Activated T-cell treated with anti-CD3 and anti-CD28 coated beads, Interleukin-2, amount 50 U/mL, for 1 hour (primary cell): Measurements from ENCODE around the gene SLC35A5.

Source experiments
- DNase-seq: peaks from one replicate; pipeline ENCODE4 v3.0.0-alpha.2; 2020

The SLC35A5 gene

DNA sequence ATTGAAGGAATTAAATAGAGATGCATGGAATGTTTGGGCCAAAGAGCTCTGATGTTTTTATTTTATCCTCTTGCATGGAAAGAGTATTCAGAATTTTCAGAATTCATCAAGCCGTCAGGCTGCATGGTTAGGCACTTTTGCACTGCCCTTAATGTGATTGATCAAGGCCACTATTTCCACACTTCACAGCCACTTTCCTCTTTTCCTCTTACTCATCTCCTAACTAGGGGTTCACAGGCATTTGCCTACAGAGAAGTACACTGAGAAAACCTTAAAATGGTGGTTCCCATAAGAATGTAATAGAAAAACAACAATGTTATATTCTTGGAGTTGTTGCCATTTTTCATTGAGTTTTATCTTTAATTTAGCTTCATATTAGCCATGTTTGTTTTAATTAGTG is 10.9 kb downstream of the SLC35A5 start:
- DNase-seq: no peak

DNA sequence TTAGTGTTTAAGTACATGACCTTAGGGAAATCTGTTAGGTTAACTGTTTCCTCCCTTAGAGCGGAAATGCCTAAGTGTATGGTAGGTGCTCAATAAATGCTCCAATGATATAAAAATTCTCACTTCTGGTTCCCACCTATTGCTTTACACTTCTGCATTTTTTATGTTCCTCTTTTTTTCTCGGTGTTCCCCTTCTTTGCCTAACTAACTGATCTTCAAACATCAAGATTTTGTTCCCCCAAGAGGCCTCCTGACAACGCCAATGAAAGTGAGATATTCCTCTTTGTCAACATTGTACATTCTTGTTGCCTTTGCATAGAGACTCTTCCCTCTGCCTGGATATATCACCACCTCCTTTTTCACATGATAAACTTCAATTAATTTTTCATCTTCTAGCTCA is 17.4 kb downstream of the SLC35A5 start:
- DNase-seq: no peak

DNA sequence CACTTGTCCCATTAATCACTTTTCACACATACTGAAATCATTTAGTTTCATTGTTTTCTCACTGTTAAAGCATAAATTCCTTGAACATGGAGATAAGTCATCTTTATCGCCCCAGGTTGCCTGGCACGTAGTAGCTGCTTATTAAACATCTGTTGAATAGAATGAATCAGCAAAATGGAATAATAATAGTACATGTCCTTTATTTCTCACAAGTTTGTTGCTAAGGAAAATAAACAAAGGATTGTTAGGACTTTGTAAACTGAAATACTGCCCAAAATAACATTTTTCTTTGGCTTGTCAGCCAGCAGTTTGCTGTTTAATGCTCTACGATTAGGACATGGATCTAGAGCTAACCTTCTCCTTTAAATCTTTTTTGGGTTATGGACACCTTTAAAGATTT is 17.9 kb downstream of the SLC35A5 start:
- DNase-seq: no peak

DNA sequence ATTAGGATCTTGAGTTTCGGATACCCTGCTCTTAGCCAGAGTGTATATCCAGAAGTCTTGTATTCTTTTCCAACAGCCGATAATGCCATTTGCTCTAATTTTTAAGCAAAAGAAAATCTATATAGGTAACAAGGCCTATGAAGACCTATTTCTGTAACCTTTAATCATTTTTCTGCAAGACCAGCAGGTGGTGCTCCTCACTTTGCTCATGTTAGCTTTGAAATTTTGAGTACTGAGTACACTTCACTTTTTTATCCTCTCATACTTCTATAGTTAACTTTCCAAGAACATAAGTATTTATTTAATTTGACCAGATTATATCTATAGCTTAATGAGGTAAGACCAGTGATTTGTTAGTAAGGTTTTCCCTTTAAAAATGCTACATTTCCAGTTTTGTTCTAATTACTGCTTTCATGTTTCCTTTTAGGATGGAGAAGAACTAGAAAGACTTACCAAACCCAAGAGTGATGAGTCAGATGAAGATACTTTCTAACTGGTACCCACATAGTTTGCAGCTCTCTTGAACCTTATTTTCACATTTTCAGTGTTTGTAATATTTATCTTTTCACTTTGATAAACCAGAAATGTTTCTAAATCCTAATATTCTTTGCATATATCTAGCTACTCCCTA is 20.5 kb downstream of the SLC35A5 start:
- DNase-seq: no peak

DNA sequence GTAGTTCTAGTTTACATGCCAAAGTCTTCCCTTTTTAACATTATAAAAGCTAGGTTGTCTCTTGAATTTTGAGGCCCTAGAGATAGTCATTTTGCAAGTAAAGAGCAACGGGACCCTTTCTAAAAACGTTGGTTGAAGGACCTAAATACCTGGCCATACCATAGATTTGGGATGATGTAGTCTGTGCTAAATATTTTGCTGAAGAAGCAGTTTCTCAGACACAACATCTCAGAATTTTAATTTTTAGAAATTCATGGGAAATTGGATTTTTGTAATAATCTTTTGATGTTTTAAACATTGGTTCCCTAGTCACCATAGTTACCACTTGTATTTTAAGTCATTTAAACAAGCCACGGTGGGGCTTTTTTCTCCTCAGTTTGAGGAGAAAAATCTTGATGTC is 21.3 kb downstream of the SLC35A5 start:
- DNase-seq: no peak

DNA sequence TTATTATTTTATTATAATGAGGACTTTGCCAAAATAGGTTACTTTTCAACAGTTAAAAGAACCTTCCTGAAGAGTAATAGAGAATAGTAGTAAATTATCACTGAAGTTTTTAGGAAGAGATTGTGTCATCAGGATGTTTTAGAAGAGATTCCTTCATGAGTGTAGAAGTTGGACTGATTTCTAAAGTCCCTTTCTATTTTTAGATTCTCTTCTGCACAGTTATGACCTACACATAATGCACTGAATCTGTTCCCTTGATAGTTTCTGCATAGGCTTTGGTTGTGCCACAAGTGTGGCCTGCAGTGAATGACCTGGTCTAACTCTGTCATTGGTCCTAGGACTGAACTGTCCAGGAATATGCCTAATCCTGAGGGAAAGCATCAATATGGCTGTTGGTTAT is 23.9 kb downstream of the SLC35A5 start:
- no peak for DNase-seq

DNA sequence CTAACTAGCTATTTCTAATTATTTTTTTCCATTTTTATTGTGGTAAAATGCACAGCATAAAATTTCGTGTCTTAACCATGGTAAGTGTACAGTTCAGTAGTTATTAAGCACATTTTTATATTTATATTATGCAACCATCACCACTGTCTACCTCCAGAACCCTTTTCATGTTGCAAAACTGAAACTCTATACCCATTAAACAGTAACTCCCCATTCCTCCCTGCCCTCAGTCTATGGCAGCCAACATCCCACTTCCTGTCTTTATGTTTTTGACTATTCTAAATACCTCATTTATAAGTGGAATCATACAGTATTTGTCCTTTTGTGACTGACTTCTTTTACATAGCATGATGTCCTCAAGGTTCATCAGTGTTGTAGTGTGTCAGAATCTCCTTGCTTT is 25.5 kb downstream of the SLC35A5 start:
- DNase-seq: no peak

DNA sequence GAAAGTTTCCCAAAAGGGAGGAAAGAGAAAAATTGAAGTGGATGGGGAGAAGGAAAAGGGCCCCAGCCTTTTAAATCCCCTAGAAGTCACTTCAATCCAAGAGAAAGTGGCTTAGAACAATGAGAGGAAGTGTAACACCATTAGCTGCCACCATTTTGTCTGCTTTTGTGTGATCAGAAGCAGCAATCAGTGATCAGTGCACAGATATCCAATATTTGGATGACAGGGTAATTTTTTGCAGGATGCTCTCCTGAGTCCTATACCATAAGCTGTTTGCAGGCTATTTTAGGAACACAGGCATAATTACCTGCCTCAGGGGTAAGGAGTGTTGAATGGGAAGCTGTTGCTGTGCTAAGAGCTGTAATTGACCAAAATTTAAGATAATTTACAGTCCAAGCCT is 31.4 kb downstream of the SLC35A5 start:
- DNase-seq: no peak

DNA sequence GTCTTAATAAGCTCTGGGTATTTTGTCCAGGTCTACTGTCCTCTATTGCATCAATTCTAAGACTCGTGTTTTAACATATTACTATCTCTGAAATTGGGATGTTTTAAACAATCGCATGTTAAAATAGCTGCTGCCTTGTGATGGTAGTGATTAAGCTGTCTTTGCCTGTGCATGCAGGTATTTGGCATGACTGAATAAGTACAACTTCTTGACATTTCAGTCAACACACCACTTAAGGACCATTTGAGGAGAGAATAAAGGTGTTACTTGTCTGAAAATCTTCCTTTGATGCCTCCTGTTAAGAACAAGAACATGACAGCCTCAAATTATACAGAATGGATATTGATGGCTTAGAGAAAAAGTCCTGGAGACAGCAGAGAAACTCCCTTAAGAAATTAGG is 33.0 kb downstream of the SLC35A5 start:
- DNase-seq: no peak

DNA sequence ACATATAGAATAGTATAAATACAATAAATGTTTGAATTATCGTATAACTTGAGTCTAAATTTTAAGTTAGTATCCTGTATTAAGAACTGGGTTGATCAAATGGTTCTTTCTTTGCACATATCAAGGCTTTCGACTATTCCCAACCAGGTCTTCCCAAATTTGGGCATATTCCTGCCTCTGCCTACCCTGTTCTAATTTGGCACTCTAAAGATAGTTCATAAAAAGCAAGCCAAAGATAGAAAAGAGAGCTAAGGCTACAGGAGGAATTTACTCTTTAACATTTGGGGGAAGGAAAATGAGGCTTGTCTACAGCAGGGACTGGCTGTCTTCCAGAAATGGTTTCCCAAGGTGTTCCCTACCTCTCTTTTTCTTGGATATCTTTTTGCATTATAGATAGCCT is 36.1 kb downstream of the SLC35A5 start:
- no peak for DNase-seq

DNA sequence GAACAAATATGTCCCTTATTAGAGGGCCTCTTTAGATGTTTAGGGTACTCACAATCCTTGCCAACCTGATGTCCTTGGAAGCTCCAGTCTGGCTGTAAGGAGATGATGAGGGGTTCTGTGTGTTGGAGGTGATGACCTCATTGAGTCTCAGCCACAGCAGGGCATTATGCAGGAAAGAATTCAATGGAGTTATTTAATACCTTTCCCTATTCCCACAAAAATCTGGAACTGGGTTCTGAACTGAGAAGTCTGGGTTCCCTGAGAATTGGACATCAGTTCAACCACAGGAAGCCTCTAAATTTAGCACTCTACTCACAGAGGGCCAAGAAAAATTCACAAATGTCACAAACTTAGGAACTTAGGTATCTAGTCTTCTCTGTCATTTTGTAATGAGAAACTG is 36.9 kb downstream of the SLC35A5 start:
- DNase-seq: no peak

DNA sequence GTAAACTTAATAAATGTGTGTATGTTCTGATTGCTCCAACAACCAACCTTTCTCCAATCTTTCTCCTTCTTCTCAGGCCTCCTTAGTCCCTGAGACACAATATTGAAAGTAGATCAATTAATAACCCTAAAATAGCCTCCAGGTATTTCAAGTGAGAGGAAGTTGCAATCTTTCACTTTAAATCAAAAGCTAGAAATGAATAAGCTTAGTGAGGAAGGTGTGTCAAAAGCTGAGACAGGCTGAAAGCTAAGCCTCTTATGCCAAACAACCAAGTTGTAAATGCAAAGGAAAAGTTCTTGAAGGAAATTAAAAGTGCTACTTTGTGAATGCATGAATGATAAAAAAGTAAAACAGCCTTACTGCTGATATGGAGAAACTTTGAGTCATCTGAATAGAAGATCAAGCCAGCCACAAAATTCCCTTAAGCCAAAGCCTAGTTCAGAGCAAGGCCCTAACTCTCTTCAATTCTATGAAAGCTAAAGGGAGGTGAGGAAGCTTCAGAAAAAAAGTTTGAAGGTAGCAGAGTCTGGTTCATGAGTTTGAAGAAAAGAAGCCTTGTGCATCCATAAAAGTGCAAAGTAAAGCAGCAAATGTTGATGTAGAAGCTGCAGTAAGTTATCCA is 40.5 kb downstream of the SLC35A5 start:
- DNase-seq: no peak

DNA sequence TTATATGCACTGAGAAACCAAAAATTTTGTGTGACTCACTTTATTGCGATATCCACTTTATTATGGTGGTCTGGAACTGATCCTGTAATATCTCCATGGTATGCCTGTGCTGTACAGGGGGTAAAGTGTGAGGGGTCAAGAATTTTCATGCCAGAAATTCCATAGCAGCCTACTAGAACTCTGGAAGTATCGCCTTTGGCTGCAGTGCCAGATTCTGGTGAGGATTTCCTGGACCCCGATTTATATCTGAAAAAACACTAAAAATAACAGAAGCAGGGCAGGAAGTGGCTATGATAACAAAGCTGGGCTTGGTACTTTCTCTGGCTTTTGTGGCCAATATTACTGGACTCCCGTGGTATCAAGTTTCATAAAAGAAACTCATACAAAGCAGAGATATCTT is 42.7 kb downstream of the SLC35A5 start:
- DNase-seq: no peak

DNA sequence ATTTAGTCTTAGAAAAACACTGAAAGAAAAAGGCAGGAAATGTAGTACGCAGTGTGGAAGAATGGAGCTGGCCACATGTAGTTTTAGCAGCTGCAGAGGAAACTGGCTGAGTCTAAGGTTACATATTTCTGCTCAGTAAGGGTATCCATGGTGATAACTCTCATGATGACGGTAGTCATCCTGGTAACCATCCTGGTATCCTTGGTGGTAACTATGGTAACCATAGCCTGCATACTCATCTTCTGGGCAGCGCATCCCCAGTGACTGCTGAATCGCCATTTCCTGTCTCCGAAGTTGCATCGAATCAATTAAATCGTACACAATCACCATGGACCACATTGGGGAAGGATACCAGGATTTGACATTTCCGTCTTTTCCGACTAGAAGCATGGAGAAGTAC is 43.4 kb downstream of the SLC35A5 start:
- no peak for DNase-seq

DNA sequence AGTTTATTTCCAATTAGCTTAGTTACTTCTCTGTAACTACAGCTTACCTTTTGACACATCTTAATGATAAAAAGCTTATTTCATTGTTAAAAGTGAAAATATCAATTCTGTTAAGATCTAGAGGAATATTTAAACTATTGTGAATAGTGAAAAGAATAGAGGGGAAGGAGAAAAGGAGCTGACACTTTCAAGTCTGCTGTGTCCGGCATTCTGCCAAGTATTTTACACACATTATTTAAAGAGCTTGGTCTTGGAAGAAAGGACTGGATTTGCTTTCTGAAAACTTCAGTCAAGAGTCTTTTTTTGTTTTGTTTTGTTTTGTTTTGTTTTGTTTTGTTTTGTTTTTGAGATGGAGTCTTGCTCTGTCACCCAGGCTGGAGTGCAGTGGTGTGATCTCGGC is 44.3 kb downstream of the SLC35A5 start:
- no peak for DNase-seq

DNA sequence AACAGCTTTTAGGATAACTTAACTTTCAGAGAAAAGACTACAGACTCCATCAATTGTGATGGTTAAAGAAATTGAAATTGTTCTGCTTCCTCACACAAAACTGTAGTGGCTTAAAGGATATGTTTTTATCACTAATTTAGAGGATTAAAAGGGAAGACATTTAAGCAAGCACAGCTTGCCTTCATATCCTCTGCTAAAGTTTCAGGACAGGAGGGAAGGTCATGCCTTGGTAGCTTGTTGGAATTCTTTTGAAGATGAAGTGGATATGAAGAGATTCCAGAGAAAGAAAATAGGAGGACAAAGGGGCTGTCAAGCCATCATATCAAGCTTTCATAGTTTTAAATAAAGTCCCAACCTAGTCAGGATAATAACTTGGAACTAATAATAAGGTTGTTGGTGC is 46.0 kb downstream of the SLC35A5 start:
- DNase-seq: no peak

DNA sequence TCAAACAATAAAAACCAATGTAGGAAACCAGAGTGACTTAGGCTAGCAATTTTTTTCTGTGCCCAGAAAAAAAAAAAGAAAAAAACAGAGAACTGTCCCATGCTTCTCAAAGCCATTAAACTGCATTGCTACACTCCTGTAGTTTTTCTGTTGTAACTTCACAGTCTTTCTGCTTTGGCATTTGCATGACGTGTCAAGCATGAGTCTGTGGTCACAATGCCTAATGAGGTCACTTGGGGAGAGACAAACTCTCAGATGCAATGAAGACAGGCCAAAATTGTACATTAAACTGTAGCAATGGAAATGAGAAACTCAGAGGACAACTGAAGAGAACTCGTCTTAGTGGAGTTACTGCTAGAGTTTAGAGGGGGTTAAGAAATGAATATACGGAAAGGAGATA is 48.3 kb downstream of the SLC35A5 start:
- no peak for DNase-seq

DNA sequence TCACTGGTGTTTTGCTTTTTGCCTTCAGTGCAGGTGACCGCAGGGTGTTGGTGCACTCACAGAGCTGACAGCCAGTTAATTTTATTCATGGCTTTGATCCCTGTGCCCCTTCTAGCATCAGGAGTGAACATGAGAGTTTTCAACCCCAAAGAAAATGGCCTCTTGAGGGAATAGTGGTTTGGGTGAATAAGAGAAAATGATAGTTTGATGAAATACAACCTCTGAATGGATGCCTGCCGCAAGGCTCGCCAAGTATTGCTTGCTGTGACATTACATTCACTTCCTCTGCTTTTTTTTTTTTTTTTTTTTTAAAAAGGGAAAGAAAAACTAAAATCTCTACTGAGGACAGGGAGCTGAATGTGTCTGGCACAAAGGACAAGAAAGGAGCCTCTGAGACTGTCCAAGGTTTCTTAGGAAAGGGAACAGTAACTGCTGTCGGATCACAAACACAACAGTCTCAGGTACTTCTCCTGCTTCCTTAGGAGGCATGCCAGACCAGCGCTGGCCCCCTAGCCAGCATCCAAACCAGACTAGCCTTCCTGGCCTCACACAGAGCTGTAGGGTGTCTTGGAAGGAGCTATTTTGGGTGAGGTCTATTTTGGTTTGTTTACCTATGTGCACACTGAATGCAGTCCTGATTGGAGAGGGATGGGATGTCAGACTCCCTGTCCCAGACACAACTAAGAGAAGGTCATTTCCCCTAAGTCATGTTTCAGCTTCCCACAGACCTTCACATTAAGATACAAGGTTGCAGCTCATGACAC is 50.1 kb downstream of the SLC35A5 start:
- no peak for DNase-seq

DNA sequence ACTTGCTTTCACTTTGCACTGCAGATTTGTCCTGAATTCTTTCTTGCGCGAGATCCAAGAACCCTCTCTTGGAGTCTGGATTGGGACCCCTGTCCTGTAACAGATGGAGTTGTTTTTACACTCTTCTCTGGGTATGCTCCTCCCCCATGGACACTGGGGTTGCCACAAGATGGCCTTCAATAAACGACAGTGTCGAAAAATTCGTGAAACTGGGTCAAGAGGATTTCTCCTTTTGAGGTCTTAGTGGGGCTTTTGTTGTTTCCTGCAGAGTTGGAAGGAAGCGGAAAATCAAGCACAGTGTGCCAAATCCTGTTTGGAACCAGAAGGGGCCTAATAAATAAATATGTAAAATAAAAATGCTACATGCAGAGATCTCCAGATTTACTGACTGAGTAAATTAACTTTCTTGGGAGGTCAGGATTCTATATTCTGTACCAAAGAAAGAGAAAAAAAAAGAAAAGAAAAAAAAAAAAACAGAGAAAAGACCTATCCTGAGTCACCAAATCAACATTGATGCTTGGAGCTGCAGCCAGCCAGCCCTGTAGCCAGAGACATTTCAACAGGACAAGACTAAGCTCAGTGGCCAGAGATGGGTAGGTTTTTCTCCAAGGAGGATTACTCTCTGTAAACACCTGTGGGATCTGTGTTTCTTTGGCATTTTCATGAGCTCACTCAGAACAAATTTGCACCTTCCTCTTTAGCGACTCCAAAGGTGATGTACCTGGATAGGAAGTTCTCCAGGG is 54.3 kb downstream of the SLC35A5 start:
- DNase-seq: no peak

DNA sequence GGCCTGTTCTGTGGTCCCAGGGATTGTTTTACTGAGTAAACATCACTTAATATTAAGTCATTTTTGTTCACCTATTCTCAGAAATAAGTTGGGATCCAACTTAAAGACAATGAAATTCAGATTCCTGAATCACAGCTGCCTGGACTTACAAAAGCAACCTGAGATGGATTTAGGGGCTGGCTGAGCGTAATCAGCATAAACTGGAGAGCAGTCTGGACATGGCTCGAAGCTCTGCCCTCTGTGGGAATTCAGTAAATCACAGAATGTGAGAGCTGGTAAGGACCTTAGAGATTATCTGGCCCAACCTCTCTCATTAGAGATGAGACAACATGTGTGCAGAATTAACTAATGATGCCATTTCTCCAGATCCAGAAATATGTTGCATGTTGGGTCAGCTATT is 55.4 kb downstream of the SLC35A5 start:
- no peak for DNase-seq

DNA sequence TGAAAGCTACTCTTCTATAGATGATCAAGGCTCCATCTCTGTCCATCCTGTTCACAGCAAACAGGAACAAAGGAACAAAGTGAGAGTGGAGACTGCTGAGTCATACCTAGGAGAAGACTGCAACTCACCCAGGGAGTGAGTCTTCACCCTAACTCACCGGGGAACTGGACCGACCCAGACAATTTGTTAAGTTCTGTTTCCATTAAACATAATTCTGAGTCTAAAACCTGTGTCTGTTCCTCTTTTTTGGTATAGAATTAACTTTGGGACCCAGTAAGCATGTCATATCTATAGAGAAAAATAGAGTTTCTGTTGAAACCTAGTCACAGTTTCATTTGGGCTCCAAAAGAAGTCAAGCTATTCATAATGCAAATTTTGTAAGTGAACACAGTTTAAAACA is 57.5 kb downstream of the SLC35A5 start:
- no peak for DNase-seq

DNA sequence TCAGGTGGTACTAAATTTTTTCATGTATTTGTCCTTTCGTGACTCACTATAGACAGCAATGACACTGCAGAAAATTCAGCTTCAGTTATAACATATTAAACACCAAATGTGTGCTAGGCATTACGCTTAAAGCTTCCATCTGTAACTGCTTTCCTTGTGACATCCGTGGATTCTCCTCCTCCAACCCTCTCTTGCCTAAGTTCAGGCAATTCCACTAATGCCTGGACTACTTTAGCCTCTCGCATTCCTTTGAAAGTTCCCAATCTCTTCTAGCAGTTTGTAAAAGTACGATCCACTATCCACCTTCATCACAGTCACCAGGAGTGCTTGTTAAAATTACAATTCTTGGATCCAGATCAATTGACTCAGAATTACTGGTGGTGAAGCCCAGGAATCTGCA is 61.4 kb downstream of the SLC35A5 start:
- DNase-seq: no peak

DNA sequence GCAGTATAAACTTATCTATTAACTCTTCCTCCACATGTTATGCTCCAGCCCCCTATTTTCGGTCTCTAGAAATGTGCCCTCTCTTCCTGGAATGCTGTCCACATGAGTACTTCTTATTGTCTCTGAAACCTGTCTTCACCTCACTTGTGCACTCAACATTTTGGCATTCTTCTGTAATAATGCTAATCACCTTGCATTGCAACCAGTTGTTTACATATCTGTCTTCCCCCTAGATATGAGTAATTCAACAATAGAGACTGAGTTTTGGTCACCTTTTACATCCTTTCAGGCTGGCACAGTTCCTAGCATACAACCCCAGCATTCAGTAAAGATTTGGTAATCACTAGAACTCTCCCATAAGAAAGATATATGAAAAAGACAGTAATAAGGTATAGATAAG is 61.9 kb downstream of the SLC35A5 start:
- no peak for DNase-seq

DNA sequence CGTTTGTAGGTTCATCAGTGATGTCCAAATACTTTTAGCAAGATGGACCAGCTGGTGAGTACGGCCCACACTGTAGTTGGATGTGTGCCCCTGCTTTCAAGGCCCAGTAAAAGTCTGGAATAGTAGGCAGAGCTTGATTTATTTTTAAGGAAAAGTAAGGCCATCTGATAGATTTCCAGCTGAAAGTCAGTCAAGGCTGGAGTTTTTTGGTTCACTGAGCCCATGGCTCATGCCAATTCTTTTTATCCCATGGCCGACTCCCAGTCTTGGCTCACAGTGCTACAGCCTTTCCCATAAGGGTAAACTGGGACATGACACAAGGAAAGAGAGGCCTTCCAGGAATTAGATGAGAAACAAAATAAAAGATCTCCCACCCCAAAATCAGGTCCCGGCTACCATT is 65.6 kb downstream of the SLC35A5 start:
- DNase-seq: no peak
